Measurements from ENCODE around the gene PSD2. TPM values are rescaled to one million over a fixed set of nuclear protein-coding genes. Genes with fewer than 3 reads are reported as not detected.

PSD2 gene
- total RNA-seq, 1 experiment from 2014 or later = 0.05 TPM

- Histone ChIP-seq H3K27ac (ENCODE audit: low read length) (no peak overlapping the region), H3K9me3 (ENCODE audit: control insufficient read depth, insufficient read depth, low read depth, low read length) (no peaks in the 10 kb centered on the region), H3K27me3 (ENCODE audit: control insufficient read depth, insufficient read depth, low read length) (no peaks in the 10 kb centered on the region), H3K4me1 (ENCODE audit: control insufficient read depth, insufficient read depth, low read length) (no peaks in the 10 kb centered on the region), H3K36me3 (ENCODE audit: control insufficient read depth, insufficient read depth, low read length) (no peaks in the 10 kb centered on the region), H3K4me3 (ENCODE audit: low read depth in 2 of 2, low read length in 2 of 2) (no peak overlapping the region)
- TF ChIP-seq POLR2AphosphoS5 (IDR thresholded peaks at IDR 0.05; ENCODE audit: low read depth, low read length) (no peak), CTCF (IDR thresholded peaks at IDR 0.05) (no peak), SIN3A (IDR thresholded peaks at IDR 0.05; ENCODE audit: borderline replicate concordance, insufficient read depth, low read depth, low read length) (no peak), REST (IDR thresholded peaks at IDR 0.05; ENCODE audit: insufficient read depth in 1 of 2, low read depth in 2 of 2, low read length in 1 of 2) (no peak), TCF7L2 (IDR thresholded peaks at IDR 0.05; ENCODE audit: low read depth, low read length) (no peak)
- CTCF ChIA-PET = no interaction called here
- DNase-seq (ENCODE audit: low read depth, low spot score) (no peak), ATAC-seq (no peak)
- intact Hi-C loops (cut with micrococcal nuclease; ENCODE audit: unreplicated experiment) (loop anchor here (5.0 kb wide), 1 partner anchor 75 kb away; no protein-coding TSS in a partner anchor), in situ Hi-C loops (cut with HindIII; ENCODE audit: low pct_unique_long_range_greater_than_20kb, low sequenced_read_pairs) (no loop called here)
- no TSS peak for BruUV-seq (replicated peaks)
- POLR2A ChIA-PET = no interaction called here
Measured at GRCh38 chr5:139861889-139862207, 66.2 kb downstream of the PSD2 start.

- ChIA-PET CTCF (interaction anchor here (0.5 to 1.0 kb wide), 2 partner anchors 69 to 106 kb away, joined by 4 to 6 read pairs; no protein-coding TSS in a partner anchor), POLR2A (no interaction called here)
- Histone ChIP-seq H3K36me3 (ENCODE audit: control insufficient read depth, insufficient read depth, low read length) (no peaks in the 10 kb centered on the region), H3K4me3 (ENCODE audit: low read depth in 2 of 2, low read length in 2 of 2) (no peak overlapping the region), H3K4me1 (ENCODE audit: control insufficient read depth, insufficient read depth, low read length) (no peaks in the 10 kb centered on the region), H3K27ac (ENCODE audit: low read length) (no peak overlapping the region), H3K9me3 (ENCODE audit: control insufficient read depth, insufficient read depth, low read depth, low read length) (no peaks in the 10 kb centered on the region), H3K27me3 (ENCODE audit: control insufficient read depth, insufficient read depth, low read length) (no peaks in the 10 kb centered on the region)
- intact Hi-C loops (cut with micrococcal nuclease; ENCODE audit: unreplicated experiment) = loop anchor here (5.0 kb wide), 1 partner anchor 75 kb away; no protein-coding TSS in a partner anchor
- no peak for ATAC-seq
- in situ Hi-C loops (cut with HindIII; ENCODE audit: low pct_unique_long_range_greater_than_20kb, low sequenced_read_pairs) = no loop called here
- BruUV-seq (replicated peaks) = no TSS peak
- no peak for DNase-seq (ENCODE audit: low read depth, low spot score)
- TF ChIP-seq SIN3A (IDR thresholded peaks at IDR 0.05; ENCODE audit: borderline replicate concordance, insufficient read depth, low read depth, low read length) = no peak
- no peak for TF ChIP-seq TCF7L2 (IDR thresholded peaks at IDR 0.05; ENCODE audit: low read depth, low read length)
- TF ChIP-seq POLR2AphosphoS5 (IDR thresholded peaks at IDR 0.05; ENCODE audit: low read depth, low read length) = no peak
- no peak for TF ChIP-seq CTCF (IDR thresholded peaks at IDR 0.05)
- no peak for TF ChIP-seq REST (IDR thresholded peaks at IDR 0.05; ENCODE audit: insufficient read depth in 1 of 2, low read depth in 2 of 2, low read length in 1 of 2)
Measured at GRCh38 chr5:139862313-139862712, 66.7 kb downstream of the PSD2 start.
